Hypothalamus (tissue), 51 donors: ENCODE measurements around the gene BBS1.

ENCODE experiments used
- DNase-seq, 51 donors: peaks; one replicate each; lab custom pipeline; 2025; lab: John Stamatoyannopoulos, UW

The BBS1 gene

DNA sequence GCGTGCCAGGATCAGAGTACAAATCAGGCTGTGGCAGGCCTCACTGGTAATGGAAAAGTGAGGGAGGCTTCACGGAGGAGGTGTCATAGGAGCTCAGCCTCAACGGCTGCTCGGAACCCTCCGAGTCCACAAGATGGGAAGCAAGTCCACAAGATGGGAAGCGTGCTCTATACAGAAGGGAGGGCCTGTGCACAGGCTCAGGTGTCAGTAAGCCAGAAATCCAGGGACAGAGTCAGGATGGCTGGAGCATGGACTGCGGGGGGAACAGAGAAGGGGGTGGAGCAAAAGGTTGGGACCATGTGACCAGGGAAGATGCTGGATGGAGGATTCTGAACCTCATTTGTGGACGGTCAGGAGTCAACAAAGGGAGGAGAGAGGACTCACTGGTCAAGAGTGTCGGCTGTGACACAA lies 33.6 kb upstream of the BBS1 start:
- peak in 5 of 51 donors; percentile 8 to 20 (median 12) for DNase-seq

GRCh38 chr11:66477263-66478201 lies 32.9 kb upstream of the BBS1 start:
- peak in 1 of 51 donors; percentile 4 for DNase-seq

DNA sequence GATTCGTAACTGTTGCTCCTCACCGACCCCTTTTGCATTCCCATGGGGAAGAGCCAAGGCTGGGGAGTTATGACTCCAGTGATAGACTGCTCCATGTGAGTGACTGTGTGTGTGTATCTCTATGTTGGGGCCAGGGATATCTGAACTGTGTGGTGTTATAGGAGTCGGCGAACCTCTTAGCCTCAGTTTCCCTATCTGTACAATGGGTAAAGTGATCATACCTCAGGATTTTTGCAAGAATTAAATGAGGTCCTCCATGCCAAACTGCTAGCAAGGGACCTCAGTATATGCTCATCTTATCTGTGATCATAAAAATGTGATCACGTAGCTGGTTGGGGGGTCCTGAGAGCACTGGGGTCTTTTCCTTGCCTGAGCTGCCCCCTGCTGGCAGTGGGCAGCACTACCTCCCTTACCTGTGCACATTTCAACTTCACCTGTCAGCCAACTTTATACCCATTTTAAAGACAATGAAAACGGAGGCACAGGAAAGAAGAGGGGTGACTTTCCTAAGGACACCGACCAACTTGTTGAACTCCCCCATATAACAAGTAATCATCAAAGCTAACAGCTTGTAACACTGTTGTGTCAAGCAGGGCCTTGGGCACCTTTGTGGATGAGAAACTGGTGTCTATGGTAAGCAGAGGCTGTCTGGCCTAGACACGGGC lies 31.6 kb upstream of the BBS1 start:
- DNase-seq = no peak

GRCh38 chr11:66479394-66480116 lies 30.9 kb upstream of the BBS1 start:
- DNase-seq = peak in 14 of 51 donors; percentile 29 to 95 (median 50)

DNA sequence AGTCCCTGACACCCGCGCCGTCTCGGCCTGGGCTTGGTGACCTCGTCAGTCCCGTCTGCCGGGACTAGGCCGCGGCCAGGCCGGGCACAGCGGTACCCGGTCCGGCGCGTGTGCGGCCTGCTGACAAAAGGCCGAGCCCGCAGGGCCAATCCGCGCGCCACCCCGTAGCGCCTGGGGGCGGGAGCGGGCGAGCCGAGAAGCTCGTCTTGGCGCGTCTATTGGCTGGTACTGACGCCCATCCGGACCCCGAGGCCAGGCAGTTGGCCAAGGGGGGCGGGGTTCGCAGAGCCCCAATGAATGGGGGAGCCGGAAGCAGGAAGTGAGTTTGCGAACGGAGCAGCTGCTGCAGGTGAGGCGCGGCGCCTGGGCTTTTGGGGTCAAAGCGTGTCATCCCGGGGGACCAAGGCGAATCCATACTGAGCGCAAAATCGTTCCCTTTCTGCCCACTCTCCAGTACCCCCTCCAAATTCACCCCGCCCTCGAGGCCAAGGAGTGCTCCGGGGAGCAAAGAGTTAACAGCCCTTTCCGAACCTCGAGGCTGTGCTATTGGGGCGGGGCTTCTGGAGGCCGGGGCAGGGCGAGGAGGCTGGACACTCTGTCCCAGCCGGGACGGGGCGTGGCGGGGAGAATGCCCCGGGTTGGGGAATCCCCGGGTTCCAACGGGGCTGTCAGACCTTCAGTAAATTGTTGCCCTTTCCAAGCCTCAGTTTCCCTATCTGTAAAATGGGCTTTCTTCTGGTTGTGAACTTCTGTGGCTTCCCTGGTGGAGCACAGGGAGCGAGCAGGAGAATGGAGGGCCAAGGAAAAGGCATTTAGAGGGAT lies 30.1 kb upstream of the BBS1 start, which contains the start of gene DPP3:
Gene DPP3 (plus strand): TSS at position 318 of the 822 bp plus-strand sequence. CDS start 1,767 bp downstream, outside the sequence.
- peak; percentile 69 to 99 (median 95) for DNase-seq

DNA sequence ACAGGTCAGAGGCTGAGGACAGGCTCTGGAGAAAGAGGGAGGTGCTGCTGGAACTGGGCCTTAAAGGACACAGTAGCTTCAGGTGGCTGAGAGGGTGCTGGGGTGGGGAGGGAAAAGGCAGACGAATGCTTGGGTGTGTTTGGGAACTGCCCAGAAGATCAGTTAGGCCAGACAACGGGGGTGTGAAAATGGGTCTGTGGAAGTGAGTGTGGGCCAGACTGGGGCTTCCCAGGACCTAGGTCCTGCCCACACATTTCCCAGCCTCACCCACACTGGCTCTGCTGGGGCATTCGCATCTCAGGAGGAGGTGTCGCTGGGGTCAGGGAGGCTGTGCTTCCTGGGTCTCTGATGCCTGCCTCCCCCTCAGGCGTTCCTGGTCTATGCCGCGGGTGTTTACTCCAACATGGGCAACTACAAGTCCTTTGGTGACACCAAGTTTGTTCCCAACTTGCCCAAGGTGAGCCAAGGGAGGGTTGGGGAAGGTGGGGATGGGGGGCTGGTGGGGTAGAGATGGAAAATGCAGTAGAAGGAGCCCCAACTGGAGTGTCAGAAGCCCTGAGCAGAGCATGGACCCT lies 25.5 kb upstream of the BBS1 start:
- no peak for DNase-seq

GRCh38 chr11:66488957-66489356 lies 21.5 kb upstream of the BBS1 start:
- DNase-seq = no peak

- DNase-seq = no peak
These were observed 20.8 kb upstream of the BBS1 start for GRCh38 chr11:66489636-66490035.

- no peak for DNase-seq
These were observed 19.0 kb upstream of the BBS1 start for GRCh38 chr11:66491315-66491935.

GRCh38 chr11:66492161-66492865 lies 18.1 kb upstream of the BBS1 start:
- no peak for DNase-seq

DNA sequence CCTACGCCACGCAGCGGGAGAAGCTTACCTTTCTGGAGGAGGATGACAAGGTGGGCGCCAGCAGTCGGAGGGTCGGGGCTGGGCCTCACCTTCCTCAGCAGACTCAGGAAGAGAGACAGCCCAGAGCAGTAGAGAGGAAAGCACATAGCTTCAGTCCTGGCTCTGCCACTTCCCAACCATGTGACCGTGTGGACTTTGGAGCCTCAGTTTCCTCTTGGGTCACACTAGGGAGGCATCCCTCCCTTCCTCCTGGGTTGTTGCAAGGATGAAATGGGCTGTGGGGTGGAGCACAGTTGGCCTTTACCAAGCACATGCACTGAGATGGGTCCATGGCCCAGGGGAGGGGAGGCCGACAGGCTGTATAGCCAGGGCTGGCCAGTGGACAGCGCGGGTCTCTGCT lies 17.3 kb upstream of the BBS1 start:
- no peak for DNase-seq

DNA sequence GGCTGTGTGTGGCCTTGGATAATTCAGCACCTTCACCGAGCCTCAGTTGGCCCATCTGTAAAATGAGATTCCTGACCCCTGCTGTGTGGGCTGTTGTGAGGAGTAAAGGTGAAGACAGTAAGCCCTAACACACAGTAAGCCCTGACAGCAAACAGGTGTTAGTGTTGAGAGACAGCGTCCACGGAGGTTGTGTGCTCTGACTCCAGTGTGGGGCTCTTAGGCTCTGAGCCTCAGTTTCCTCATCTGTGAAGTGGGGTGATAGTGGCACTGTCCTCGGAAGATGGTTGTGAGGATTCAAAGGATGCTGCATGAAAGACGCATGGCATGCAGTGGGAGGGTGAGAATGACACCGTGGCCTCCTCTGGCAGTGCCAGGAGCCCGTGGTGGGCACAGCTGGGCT lies 16.0 kb upstream of the BBS1 start:
- DNase-seq = no peak

GRCh38 chr11:66494935-66495334 lies 15.5 kb upstream of the BBS1 start:
- DNase-seq = no peak

DNA sequence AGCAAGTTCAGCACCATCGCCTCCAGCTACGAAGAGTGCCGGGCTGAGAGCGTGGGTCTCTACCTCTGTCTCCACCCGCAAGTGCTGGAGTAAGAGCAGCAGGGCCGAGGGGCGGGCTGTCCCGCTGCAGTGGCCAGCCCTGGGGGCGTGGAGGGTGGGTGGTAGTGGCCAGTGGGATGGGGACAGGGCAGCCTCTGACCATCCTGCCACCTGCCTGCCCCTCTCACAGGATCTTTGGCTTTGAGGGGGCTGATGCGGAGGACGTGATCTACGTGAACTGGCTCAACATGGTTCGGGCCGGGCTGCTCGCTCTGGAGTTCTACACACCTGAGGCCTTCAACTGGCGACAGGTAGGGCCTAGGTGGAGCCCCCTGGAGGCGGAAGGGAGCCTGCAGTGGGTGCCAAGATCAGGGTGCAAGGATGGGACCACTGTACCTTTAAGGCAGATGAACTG lies 15.0 kb upstream of the BBS1 start:
- no peak for DNase-seq

DNA sequence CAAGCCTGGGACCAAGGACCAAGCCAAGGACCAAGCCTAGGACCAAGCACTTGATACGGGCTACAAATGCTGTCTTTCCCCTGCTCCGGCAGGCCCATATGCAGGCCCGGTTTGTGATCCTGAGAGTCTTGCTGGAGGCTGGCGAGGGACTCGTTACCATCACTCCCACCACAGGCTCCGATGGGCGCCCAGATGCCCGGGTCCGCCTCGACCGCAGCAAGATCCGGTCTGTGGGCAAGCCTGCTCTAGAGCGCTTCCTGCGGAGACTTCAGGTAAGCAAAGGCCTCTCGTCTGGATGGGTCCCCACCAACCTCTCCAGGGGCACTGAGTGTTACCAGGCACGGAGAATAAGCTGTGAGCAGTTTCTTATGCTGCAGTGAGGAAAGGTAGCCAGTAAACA lies 13.2 kb upstream of the BBS1 start:
- no peak for DNase-seq

- DNase-seq = no peak
These were observed 11.9 kb upstream of the BBS1 start for GRCh38 chr11:66498506-66498905.

DNA sequence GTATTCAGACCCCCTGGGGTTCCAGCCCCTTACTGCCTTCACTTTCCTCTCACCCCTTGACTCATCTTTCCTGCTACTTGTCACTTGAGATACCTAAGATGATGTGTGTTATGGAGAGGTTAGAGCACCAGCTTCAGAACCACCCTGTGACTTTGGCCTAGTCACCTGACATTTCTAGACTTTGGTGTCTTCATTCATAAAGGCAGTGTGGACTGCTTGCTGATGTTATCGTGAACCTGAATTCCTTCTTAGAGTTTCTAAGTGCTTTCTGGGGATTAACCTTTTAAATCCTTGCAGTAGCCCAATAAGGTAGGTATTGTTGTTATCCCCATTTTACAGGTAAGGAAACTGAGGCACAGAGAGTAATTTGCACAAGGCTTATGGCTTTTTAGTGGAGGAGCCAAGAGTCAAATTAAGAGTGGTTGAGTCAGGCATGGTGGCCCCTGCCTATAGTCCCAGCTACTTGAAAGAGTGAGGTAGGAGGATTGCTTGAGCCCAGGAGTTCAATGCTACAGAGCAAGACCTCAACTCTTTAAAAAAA lies 5.1 kb upstream of the BBS1 start:
- DNase-seq = no peak

GRCh38 chr11:66509131-66509561 lies 1.3 kb upstream of the BBS1 start:
- no peak for DNase-seq
